ENCODE data around the gene LRRC32.

GRCh38 chr11:76646882-76647534 is 23.5 kb downstream of the LRRC32 start:
- TF ChIP-seq CTCF (IDR thresholded peaks at IDR 0.05), result no peak
- TF ChIP-seq POLR2A (IDR thresholded peaks at IDR 0.05), result no peak
- no peak for TF ChIP-seq POLR2AphosphoS5 (IDR thresholded peaks at IDR 0.05)
